Sigmoid colon (tissue), 4 donors: ENCODE data around the gene CDC27.

ENCODE experiments used
- CTCF ChIP-seq, 4 experiments: fragments of 450-650 bp in 3 of 4; fragments of 200-600 bp in 1 of 4; IDR thresholded peaks; one replicate each; pipeline ENCODE4 v1.5.1; 2016 to 2019; ENCODE audit warnings: antibody characterized with exemption in 4 of 4, mild to moderate bottlenecking in 3 of 4, moderate library complexity in 2 of 4
- POLR2AphosphoS5 ChIP-seq, 4 donors: sonication (generic); formaldehyde crosslinking; IDR thresholded peaks; one replicate each; pipeline ENCODE4 v1.6.1; 2017; ENCODE audit warnings: antibody characterized with exemption in 4 of 4

- no peak for TF ChIP-seq CTCF (IDR thresholded peaks at IDR 0.05)
- no peak for TF ChIP-seq POLR2AphosphoS5 (IDR thresholded peaks at IDR 0.05)
Observed at GRCh38 chr17:47106130-47106529, 83.0 kb downstream of the CDC27 start.
